ENCODE results near the gene HADH.

The HADH gene

DNA sequence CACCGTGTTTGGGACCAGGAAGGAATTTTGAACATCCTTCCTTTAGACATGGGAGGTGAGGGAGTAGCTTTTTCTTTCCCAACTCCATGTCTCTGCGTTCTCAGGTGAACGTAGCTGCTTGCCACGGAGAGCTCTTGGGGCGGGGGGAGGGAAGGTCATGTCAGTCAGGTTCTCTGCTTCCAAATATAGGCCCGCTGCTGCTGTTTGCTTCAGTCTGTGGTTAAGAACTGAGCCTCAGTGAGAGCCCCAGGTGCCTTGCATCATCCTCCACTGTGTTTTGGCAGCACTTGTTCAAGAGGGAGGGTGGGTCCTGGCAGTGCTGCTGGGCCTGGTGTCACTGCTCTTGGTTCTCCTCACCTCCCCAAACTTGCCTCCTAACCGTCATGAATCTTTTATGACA is 46.5 kb downstream of the HADH start:
- H3F3A ChIP-seq (ENCODE audit: control insufficient read depth, insufficient read depth) = peaks cover 5% of the 10 kb centered on the region; the same call in 1 of the 2 replicates
- H3K9me3 ChIP-seq (ENCODE audit: control insufficient read depth, insufficient read depth, low read length) = no peaks in the 10 kb centered on the region
- H3K4me1 ChIP-seq (ENCODE audit: control insufficient read depth, low read length) = peaks cover 61% of the 10 kb centered on the region
- H3K27ac ChIP-seq (ENCODE audit: low read depth, low read length) = peak overlapping the region; percentile 79
- peak overlapping the region; percentile 59 for H3K4me3 ChIP-seq (ENCODE audit: low read length)
- H4K20me1 ChIP-seq (ENCODE audit: control insufficient read depth, insufficient read depth, low read depth, low read length) = no peaks in the 10 kb centered on the region
- H3K27me3 ChIP-seq (ENCODE audit: control insufficient read depth, low read length) = no peaks in the 10 kb centered on the region
- TF ChIP-seq EZH2phosphoT487 (IDR thresholded peaks at IDR 0.05; ENCODE audit: borderline replicate concordance, low read length) = no peak
- TF ChIP-seq, protein P1, sequence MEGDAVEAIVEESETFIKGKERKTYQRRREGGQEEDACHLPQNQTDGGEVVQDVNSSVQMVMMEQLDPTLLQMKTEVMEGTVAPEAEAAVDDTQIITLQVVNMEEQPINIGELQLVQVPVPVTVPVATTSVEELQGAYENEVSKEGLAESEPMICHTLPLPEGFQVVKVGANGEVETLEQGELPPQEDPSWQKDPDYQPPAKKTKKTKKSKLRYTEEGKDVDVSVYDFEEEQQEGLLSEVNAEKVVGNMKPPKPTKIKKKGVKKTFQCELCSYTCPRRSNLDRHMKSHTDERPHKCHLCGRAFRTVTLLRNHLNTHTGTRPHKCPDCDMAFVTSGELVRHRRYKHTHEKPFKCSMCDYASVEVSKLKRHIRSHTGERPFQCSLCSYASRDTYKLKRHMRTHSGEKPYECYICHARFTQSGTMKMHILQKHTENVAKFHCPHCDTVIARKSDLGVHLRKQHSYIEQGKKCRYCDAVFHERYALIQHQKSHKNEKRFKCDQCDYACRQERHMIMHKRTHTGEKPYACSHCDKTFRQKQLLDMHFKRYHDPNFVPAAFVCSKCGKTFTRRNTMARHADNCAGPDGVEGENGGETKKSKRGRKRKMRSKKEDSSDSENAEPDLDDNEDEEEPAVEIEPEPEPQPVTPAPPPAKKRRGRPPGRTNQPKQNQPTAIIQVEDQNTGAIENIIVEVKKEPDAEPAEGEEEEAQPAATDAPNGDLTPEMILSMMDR (IDR thresholded peaks at IDR 0.05; ENCODE audit: low read depth, low read length, poor library complexity, severe bottlenecking) = no peak
- no peaks in the 10 kb centered on the region for H3K9me2 ChIP-seq (replicated peaks; ENCODE audit: control insufficient read depth, low read length)
- peaks cover 43% of the 10 kb centered on the region for H3K36me3 ChIP-seq (ENCODE audit: control insufficient read depth, low read length)
- no peaks in the 10 kb centered on the region for H3K79me2 ChIP-seq (ENCODE audit: control insufficient read depth, low read length)
- peak overlapping the region; percentile 75 for H3K4me2 ChIP-seq (ENCODE audit: low read length)

DNA sequence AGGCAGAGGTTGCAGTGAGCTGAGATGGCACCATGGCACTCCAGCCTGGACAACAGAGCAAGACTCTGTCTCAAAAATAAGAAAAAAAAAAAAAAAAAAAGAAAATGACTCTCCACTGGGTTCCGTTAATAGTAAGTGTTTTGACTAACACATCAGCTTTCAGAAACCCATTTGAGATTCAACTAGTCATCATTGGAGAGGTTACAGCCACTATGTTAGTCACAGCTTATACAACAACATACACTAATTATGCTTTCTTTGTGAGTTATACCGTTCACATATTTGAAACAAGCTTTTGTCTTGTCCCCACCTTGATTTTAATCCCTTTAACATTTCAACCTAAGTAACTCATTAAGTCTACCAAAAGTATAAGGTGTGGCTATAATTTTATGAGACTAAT is 48.2 kb downstream of the HADH start:
- Histone ChIP-seq H3F3A (ENCODE audit: control insufficient read depth, insufficient read depth) (peaks cover 5% of the 10 kb centered on the region; the same call in 1 of the 2 replicates), H3K27ac (ENCODE audit: low read depth, low read length) (no peak overlapping the region; the same call in 1 of the 2 replicates), H3K4me1 (ENCODE audit: control insufficient read depth, low read length) (peaks cover 60% of the 10 kb centered on the region), H3K4me3 (ENCODE audit: low read length) (no peak overlapping the region), H4K20me1 (ENCODE audit: control insufficient read depth, insufficient read depth, low read depth, low read length) (no peaks in the 10 kb centered on the region), H3K27me3 (ENCODE audit: control insufficient read depth, low read length) (no peaks in the 10 kb centered on the region), H3K36me3 (ENCODE audit: control insufficient read depth, low read length) (peaks cover 38% of the 10 kb centered on the region), H3K9me3 (ENCODE audit: control insufficient read depth, insufficient read depth, low read length) (no peaks in the 10 kb centered on the region), H3K79me2 (ENCODE audit: control insufficient read depth, low read length) (no peaks in the 10 kb centered on the region), H3K4me2 (ENCODE audit: low read length) (no peak overlapping the region), H3K9me2 (replicated peaks; ENCODE audit: control insufficient read depth, low read length) (no peaks in the 10 kb centered on the region)
- TF ChIP-seq, protein P1 (IDR thresholded peaks at IDR 0.05; ENCODE audit: low read depth, low read length, poor library complexity, severe bottlenecking) = no peak
- TF ChIP-seq EZH2phosphoT487 (IDR thresholded peaks at IDR 0.05; ENCODE audit: borderline replicate concordance, low read length) = no peak

DNA sequence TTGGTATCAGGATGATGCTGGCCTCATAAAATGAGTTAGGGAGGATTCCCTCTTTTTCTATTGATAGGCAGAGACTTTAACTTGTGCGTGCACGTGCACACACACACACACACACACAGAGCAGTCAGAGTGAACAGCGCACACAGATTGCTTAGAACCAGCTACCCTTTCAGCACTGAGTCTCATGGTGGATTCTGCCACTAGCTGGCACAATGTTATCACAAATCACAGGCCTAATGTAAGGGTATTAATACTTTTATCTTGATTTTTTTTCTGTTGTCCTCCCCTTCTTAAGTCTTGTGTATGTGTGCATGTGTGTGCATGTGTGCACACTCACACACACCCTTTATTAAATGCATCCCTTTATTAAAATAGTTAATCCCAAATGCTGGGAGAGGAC is 53.2 kb downstream of the HADH start:
- Histone ChIP-seq H3K36me3 (ENCODE audit: control insufficient read depth, low read length) (peaks cover 3% of the 10 kb centered on the region; the same call in 1 of the 2 replicates), H3F3A (ENCODE audit: control insufficient read depth, insufficient read depth) (no peaks in the 10 kb centered on the region), H3K9me2 (replicated peaks; ENCODE audit: control insufficient read depth, low read length) (no peaks in the 10 kb centered on the region), H3K9me3 (ENCODE audit: control insufficient read depth, insufficient read depth, low read length) (no peaks in the 10 kb centered on the region), H3K4me1 (ENCODE audit: control insufficient read depth, low read length) (peaks cover 17% of the 10 kb centered on the region), H3K4me3 (ENCODE audit: low read length) (no peak overlapping the region), H3K27me3 (ENCODE audit: control insufficient read depth, low read length) (no peaks in the 10 kb centered on the region), H3K79me2 (ENCODE audit: control insufficient read depth, low read length) (no peaks in the 10 kb centered on the region), H3K27ac (ENCODE audit: low read depth, low read length) (no peak overlapping the region), H4K20me1 (ENCODE audit: control insufficient read depth, insufficient read depth, low read depth, low read length) (no peaks in the 10 kb centered on the region; the same call in 1 of the 2 replicates), H3K4me2 (ENCODE audit: low read length) (no peak overlapping the region)
- no peak for TF ChIP-seq EZH2phosphoT487 (IDR thresholded peaks at IDR 0.05; ENCODE audit: borderline replicate concordance, low read length)
- TF ChIP-seq, protein P1 (IDR thresholded peaks at IDR 0.05; ENCODE audit: low read depth, low read length, poor library complexity, severe bottlenecking) = no peak

Data from DOHH2 (cell line).